AG04450 (cell line): Measurements from ENCODE around the gene SLC25A42. TPM values are rescaled to one million over a fixed set of nuclear protein-coding genes. Genes with fewer than 3 reads are reported as not detected.

ENCODE experiments used
- CTCF ChIA-PET: fragments of 300-600, 350-600 bp; formaldehyde crosslinking; extraction: SDS; loops from one replicate; lab custom pipeline; 2022; ENCODE audit warnings: antibody characterized with exemption, inconsistent platforms; lab: Charles Lee
- POLR2A ChIA-PET: fragments of 350-600 bp; formaldehyde crosslinking; extraction: SDS; loops from one replicate; lab custom pipeline; 2021; ENCODE audit warnings: antibody characterized with exemption, inconsistent platforms; lab: Yijun Ruan, JAX
- DNase-seq: peaks from one replicate; pipeline ENCODE4 v3.0.0-alpha.2; 2011; ENCODE audit warnings: low read depth, low spot score
- H3K27ac ChIP-seq: one replicate; pipeline ENCODE4 v1.5.1; 2012; ENCODE audit warnings: low read depth, low read length, control low read depth
- H3K27me3 ChIP-seq: one replicate; pipeline ENCODE4 v1.6.0; 2012; ENCODE audit warnings: low read length; ENCODE audit not compliant: control insufficient read depth, insufficient read depth
- H3K4me3 ChIP-seq: 2 replicates; pipeline ENCODE4 v1.5.1; 2011; ENCODE audit warnings: mild to moderate bottlenecking, low read depth, low read length, control low read depth
- H3K9me3 ChIP-seq: 2 replicates; pipeline ENCODE4 v1.5.1; 2012; ENCODE audit warnings: low read length; ENCODE audit not compliant: control insufficient read depth, insufficient read depth
- CTCF ChIP-seq: IDR thresholded peaks from 2 replicates; pipeline ENCODE4 v1.5.1; 2011; ENCODE audit warnings: low read depth, low read length, control low read depth, inconsistent platforms
- polyA plus RNA-seq: library from polyadenylated mRNA; depleted of rRNA; stranded (reverse); fragments of >200 nt; gene quantifications from 2 replicates; pipeline ENCODE4 v1.2.3, GENCODE V29; 2011

SLC25A42 gene
- polyA plus RNA-seq, 1 experiment: 3.7 TPM

DNA sequence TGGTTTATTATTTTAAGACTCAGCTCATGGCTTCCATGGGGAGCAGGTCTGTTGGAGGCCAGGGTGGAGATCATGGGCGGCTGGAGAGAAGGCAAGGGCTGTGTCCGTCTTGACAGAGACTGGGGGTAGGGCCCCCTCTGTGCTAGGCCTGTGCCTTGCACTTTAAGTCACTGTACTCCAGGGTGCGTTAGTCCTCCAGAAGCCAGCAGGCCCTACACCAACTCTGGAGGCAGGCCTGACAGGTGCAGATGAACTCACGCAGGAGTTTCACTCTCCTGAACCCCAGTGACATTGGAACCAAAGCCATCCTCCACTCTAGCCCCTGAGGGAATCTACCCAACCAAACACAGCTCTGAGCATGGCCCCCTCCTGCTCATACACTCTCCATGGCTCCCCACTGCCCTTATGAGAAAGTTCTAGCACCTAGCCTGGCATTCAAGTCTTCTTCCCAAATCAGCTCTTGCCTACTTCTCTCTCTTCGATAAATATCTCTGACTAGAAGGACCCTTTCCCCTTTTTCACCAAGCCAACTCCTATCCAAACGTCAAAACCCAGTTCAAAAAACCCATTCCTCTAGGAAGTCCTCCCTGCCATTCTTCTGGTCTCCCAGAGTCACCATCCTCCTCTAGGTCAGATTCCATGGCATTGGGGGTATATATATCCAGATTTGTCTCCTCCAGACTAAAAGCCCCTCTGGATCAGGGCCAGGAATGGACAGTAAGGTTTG lies 91.1 kb downstream of the SLC25A42 start:
- Histone ChIP-seq H3K27ac (no peak overlapping the region), H3K9me3 (peaks cover 8% of the 10 kb centered on the region), H3K27me3 (no peaks in the 10 kb centered on the region), H3K4me3 (no peak overlapping the region)
- CTCF ChIA-PET: interaction anchor here (0.5 to 7.1 kb wide), 3 partner anchors 8 to 101 kb away, joined by 3 to 56 read pairs (median 35); no protein-coding TSS in a partner anchor
- no peak for DNase-seq
- POLR2A ChIA-PET: no interaction called here
- no peak for TF ChIP-seq CTCF

- TF ChIP-seq CTCF: no peak
- no peaks in the 10 kb centered on the region for H3K27me3 ChIP-seq
- no peak overlapping the region for H3K4me3 ChIP-seq
- no peak overlapping the region for H3K27ac ChIP-seq
- no peak for DNase-seq
- H3K9me3 ChIP-seq: peaks cover 8% of the 10 kb centered on the region
- ChIA-PET CTCF (interaction anchor here (5.5 to 7.1 kb wide), 2 partner anchors 9 to 19 kb away, joined by 35 to 56 read pairs; no protein-coding TSS in a partner anchor), POLR2A (interaction anchor here (1.1 kb wide), 1 partner anchor 12 kb away, joined by 3 read pairs; no protein-coding TSS in a partner anchor)
Measured at GRCh38 chr19:19155495-19156219, 91.9 kb downstream of the SLC25A42 start.

DNA sequence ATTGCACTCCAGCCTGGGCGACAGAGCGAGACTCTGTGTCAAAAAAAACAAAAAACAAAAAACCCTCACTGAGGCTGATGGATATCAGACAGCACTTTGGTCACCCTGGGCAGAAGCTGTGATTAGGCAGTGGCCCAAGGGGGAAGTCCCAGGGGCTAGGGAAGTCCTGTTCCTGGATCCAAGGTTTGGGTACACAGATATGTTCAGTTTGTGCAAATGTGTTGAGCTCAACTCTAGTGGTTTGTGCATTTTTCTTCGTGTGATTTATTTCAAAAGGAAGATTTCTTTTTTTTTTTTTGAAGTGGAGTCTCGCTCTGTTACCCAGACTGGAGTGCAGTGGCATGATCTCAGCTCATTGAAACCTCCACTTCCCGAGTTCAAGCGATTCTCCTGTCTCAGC lies 94.0 kb downstream of the SLC25A42 start:
- CTCF ChIA-PET: interaction anchor here (5.5 to 7.1 kb wide), 2 partner anchors 11 to 17 kb away, joined by 35 to 56 read pairs; no protein-coding TSS in a partner anchor
- Histone ChIP-seq H3K27ac (no peak overlapping the region), H3K4me3 (no peak overlapping the region), H3K27me3 (no peaks in the 10 kb centered on the region), H3K9me3 (peaks cover 8% of the 10 kb centered on the region)
- no peak for DNase-seq
- POLR2A ChIA-PET: interaction anchor here (0.7 kb wide), 1 partner anchor 371 kb away, joined by 4 read pairs; no protein-coding TSS in a partner anchor
- no peak for TF ChIP-seq CTCF

DNA sequence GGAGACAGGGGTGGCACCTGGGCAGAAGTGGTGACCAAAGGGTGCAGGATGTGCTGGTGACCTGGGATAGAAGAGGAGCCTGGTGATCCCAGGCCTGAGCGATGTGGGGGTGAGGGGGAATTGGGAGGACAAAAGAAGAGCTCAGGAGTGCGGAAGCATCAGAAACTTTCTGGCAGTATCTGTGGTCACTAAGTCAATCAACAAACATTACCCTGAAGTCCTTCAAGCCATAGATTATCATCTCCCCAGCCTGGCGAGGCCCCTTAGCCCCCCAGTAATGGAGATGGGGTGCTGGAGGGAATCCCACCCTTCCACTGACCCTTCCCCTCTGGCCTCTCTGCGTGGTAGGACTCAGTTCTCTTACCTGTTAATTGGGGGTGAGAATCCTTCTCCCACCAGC lies 95.7 kb downstream of the SLC25A42 start:
- POLR2A ChIA-PET: interaction anchor here (0.7 kb wide), 1 partner anchor 32 kb away, joined by 5 read pairs; the partner anchor contains the start of genes BORCS8 and RFXANK
- Histone ChIP-seq H3K27me3 (no peaks in the 10 kb centered on the region), H3K9me3 (peaks cover 8% of the 10 kb centered on the region), H3K4me3 (no peak overlapping the region), H3K27ac (no peak overlapping the region)
- DNase-seq: no peak
- TF ChIP-seq CTCF: no peak
- CTCF ChIA-PET: interaction anchor here (0.6 to 7.1 kb wide), 4 partner anchors 13 to 183 kb away, joined by 4 to 56 read pairs (median 20); no protein-coding TSS in a partner anchor
